NCI-H1092 treated with DMSO at 0.1 percent for 48 hours (cell line): Measurements from ENCODE around the gene ROBO1.

Experiments used
- DNase-seq: peaks from one replicate; lab custom pipeline; 2025; lab: John Stamatoyannopoulos, UW

Gene ROBO1

GRCh38 chr3:79461129-79461792, 306.5 kb downstream of the ROBO1 start:
- no peak for DNase-seq

- no peak for DNase-seq
These were observed 314.2 kb downstream of the ROBO1 start for GRCh38 chr3:79453600-79453999.

GRCh38 chr3:79436387-79436786, 331.4 kb downstream of the ROBO1 start:
- no peak for DNase-seq

GRCh38 chr3:79427081-79427480, 340.7 kb downstream of the ROBO1 start:
- DNase-seq, result no peak

- no peak for DNase-seq
These were observed 343.0 kb downstream of the ROBO1 start for GRCh38 chr3:79424811-79425210.

GRCh38 chr3:79423417-79423816, 344.4 kb downstream of the ROBO1 start:
- no peak for DNase-seq

- DNase-seq, result no peak
These were observed 346.5 kb downstream of the ROBO1 start for GRCh38 chr3:79421273-79421672.

- no peak for DNase-seq
These were observed 348.8 kb downstream of the ROBO1 start for GRCh38 chr3:79418855-79419621.

GRCh38 chr3:79415356-79415755, 352.4 kb downstream of the ROBO1 start:
- DNase-seq, result no peak

GRCh38 chr3:79414806-79415205, 353.0 kb downstream of the ROBO1 start:
- DNase-seq, result no peak

- no peak for DNase-seq
These were observed 353.8 kb downstream of the ROBO1 start for GRCh38 chr3:79414035-79414434.

GRCh38 chr3:79412537-79412936, 355.3 kb downstream of the ROBO1 start:
- DNase-seq, result no peak

- DNase-seq, result no peak
These were observed 357.2 kb downstream of the ROBO1 start for GRCh38 chr3:79410617-79411016.

- no peak for DNase-seq
These were observed 357.7 kb downstream of the ROBO1 start for GRCh38 chr3:79410136-79410535.

GRCh38 chr3:79406175-79406574, 361.6 kb downstream of the ROBO1 start:
- DNase-seq, result no peak

- no peak for DNase-seq
These were observed 362.6 kb downstream of the ROBO1 start for GRCh38 chr3:79405183-79405582.

GRCh38 chr3:79396595-79396994, 371.2 kb downstream of the ROBO1 start:
- DNase-seq, result no peak

- DNase-seq, result no peak
These were observed 375.3 kb downstream of the ROBO1 start for GRCh38 chr3:79392479-79392878.

GRCh38 chr3:79390352-79390751, 377.4 kb downstream of the ROBO1 start:
- DNase-seq, result no peak

GRCh38 chr3:79385211-79385610, 382.6 kb downstream of the ROBO1 start:
- DNase-seq, result no peak

- no peak for DNase-seq
These were observed 384.3 kb downstream of the ROBO1 start for GRCh38 chr3:79383402-79384012.

- DNase-seq, result no peak
These were observed 387.2 kb downstream of the ROBO1 start for GRCh38 chr3:79380581-79380980.

GRCh38 chr3:79378064-79378463, 389.7 kb downstream of the ROBO1 start:
- no peak for DNase-seq
